Measurements from ENCODE around the gene ZNF211. TPM values are rescaled to one million over a fixed set of nuclear protein-coding genes. Genes with fewer than 3 reads are reported as not detected.

The ZNF211 gene
- polyA plus RNA-seq, 1 donor (not counting 4 experiments of a cell fraction or from before 2014, with no cell fraction given), result 15.5 TPM

GRCh38 chr19:57615346-57615745, 17.6 kb upstream of the ZNF211 start:
- no peaks in the 10 kb centered on the region for H3K27me3 ChIP-seq (ENCODE audit: control insufficient read depth, extremely low read depth, insufficient read depth, low read length)
- H3K79me2 ChIP-seq (ENCODE audit: control insufficient read depth, insufficient read depth, low read length), result peaks cover 64% of the 10 kb centered on the region
- dilution Hi-C loops (cut with MboI; ENCODE audit: extremely low pct_ligation_motif_present, low sequenced_read_pairs), result no loop called here
- H3K9ac ChIP-seq (ENCODE audit: control insufficient read depth, extremely low read depth, insufficient read depth, low read length), result no peak overlapping the region
- FAIRE-seq (no peak), DNase-seq (ENCODE audit: low read depth, low spot score) (no peak)
- TF ChIP-seq CTCF (optimal IDR thresholded peaks at IDR 0.05 in 1 of 3, IDR thresholded peaks at IDR 0.05 in 1 of 3, conservative IDR thresholded peaks at IDR 0.05 in 1 of 3; ENCODE audit: extremely low read depth in 1 of 3, insufficient read depth in 2 of 3, low read length in 3 of 3) (no peak), EZH2 (IDR thresholded peaks at IDR 0.05; ENCODE audit: low read length) (no peak)
- no peak overlapping the region for H3K27ac ChIP-seq (ENCODE audit: control insufficient read depth, insufficient read depth, low read length)
- H3K4me3 ChIP-seq (ENCODE audit: control insufficient read depth in 2 of 3, extremely low read depth in 1 of 3, insufficient read depth in 2 of 3, low read depth in 1 of 3, low read length in 3 of 3), result peak overlapping the region; percentile 90 to 97 (median 93)
- H3K36me3 ChIP-seq (ENCODE audit: control insufficient read depth in 2 of 2, extremely low read depth in 1 of 2, insufficient read depth in 2 of 2, low read length in 2 of 2), result peaks cover 25 to 47% of the 10 kb centered on the region in 2 experiments
- H3K4me1 ChIP-seq (ENCODE audit: control insufficient read depth, extremely low read depth, insufficient read depth, low read length), result peaks cover 8% of the 10 kb centered on the region
- H3K9me3 ChIP-seq (ENCODE audit: control insufficient read depth, low read depth, low read length), result peaks cover 48% of the 10 kb centered on the region
- H3K9me1 ChIP-seq (ENCODE audit: control insufficient read depth, extremely low read depth, insufficient read depth, low read length), result no peaks in the 10 kb centered on the region
- H3K4me2 ChIP-seq (ENCODE audit: control insufficient read depth, extremely low read depth, insufficient read depth, low read depth, low read length), result peak overlapping the region; percentile 78
- H2AFZ ChIP-seq (ENCODE audit: control insufficient read depth, low read length), result no peak overlapping the region
- no peaks in the 10 kb centered on the region for H4K20me1 ChIP-seq (ENCODE audit: control insufficient read depth, extremely low read depth, insufficient read depth, low read length)

- no peak overlapping the region for H3K4me3 ChIP-seq (ENCODE audit: control insufficient read depth in 2 of 3, extremely low read depth in 1 of 3, insufficient read depth in 2 of 3, low read depth in 1 of 3, low read length in 3 of 3)
- H4K20me1 ChIP-seq (ENCODE audit: control insufficient read depth, extremely low read depth, insufficient read depth, low read length), result no peaks in the 10 kb centered on the region
- H3K36me3 ChIP-seq (ENCODE audit: control insufficient read depth in 2 of 2, extremely low read depth in 1 of 2, insufficient read depth in 2 of 2, low read length in 2 of 2), result peaks cover 50 to 77% of the 10 kb centered on the region in 2 experiments
- dilution Hi-C loops (cut with MboI; ENCODE audit: extremely low pct_ligation_motif_present, low sequenced_read_pairs), result no loop called here
- H3K27ac ChIP-seq (ENCODE audit: control insufficient read depth, insufficient read depth, low read length), result no peak overlapping the region
- H3K79me2 ChIP-seq (ENCODE audit: control insufficient read depth, insufficient read depth, low read length), result peaks cover 76% of the 10 kb centered on the region
- H3K9me3 ChIP-seq (ENCODE audit: control insufficient read depth, low read depth, low read length), result peaks cover 65% of the 10 kb centered on the region
- H3K9ac ChIP-seq (ENCODE audit: control insufficient read depth, extremely low read depth, insufficient read depth, low read length), result no peak overlapping the region
- H3K27me3 ChIP-seq (ENCODE audit: control insufficient read depth, extremely low read depth, insufficient read depth, low read length), result no peaks in the 10 kb centered on the region
- H3K4me2 ChIP-seq (ENCODE audit: control insufficient read depth, extremely low read depth, insufficient read depth, low read depth, low read length), result no peak overlapping the region
- H3K9me1 ChIP-seq (ENCODE audit: control insufficient read depth, extremely low read depth, insufficient read depth, low read length), result no peaks in the 10 kb centered on the region
- FAIRE-seq, result no peak
- no peak for TF ChIP-seq EZH2 (IDR thresholded peaks at IDR 0.05; ENCODE audit: low read length)
- TF ChIP-seq CTCF (optimal IDR thresholded peaks at IDR 0.05 in 1 of 3, IDR thresholded peaks at IDR 0.05 in 1 of 3, conservative IDR thresholded peaks at IDR 0.05 in 1 of 3; ENCODE audit: extremely low read depth in 1 of 3, insufficient read depth in 2 of 3, low read length in 3 of 3), result no peak
- no peak for DNase-seq (ENCODE audit: low read depth, low spot score)
- H2AFZ ChIP-seq (ENCODE audit: control insufficient read depth, low read length), result no peak overlapping the region
- H3K4me1 ChIP-seq (ENCODE audit: control insufficient read depth, extremely low read depth, insufficient read depth, low read length), result no peaks in the 10 kb centered on the region
Observed at GRCh38 chr19:57620673-57621348, 12.2 kb upstream of the ZNF211 start.
